Measurements from ENCODE around the gene BRF1. TPM values are rescaled to one million over a fixed set of nuclear protein-coding genes. Genes with fewer than 3 reads are reported as not detected.
A peak's percentile ranks its signal among the peaks of the same experiment; 100 is the strongest.

The BRF1 gene
- total and polyA plus RNA-seq, 2 donors: 14.7 to 29.8 TPM

DNA sequence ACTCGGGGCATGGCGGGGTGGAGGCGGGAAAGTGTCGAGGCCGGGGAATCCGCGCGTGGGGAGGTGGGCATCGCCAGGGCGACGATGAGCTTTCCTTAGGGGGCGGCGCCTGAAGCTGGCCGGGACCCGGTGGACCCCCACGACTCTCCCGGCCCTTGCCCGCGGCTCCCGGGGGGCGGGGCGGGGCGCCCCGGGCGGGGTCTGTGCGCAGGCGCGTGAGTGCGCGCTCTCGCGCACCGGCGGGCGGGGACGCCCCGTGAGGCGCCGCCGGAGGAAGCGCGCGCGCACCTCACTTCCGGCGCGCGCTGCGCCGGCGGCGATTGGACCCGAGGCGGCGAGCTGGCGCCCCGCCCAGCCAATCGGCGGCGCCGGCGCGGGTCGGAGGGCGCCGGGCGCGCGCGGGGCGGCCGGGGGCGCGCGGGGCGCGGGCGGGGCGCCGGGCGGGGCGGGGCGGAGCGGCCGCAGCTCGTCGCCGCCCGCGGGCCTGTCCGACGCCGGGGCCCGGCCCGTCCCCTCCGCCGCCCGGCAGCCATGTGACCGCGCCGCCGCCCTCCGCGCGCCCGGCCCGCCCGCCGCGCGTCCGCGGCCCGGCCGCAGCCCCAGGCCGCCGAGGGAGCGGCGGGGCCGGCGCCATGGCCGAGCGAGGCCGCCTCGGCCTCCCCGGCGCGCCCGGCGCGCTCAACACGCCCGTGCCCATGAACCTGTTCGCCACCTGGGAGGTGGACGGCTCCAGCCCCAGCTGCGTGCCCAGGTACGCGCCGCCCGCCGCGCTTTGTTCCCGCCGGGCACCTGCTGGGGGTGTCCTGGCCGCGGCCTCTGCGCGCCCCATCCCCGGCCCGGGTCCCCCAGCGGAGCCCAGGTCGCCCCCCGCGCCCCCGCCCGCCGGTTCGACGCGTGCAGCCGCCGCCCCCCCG, 13.7 kb upstream of the BRF1 start, which contains the start of gene PACS2:
Gene PACS2 (plus strand): TSS at position 462 of the 914 bp plus-strand sequence. CDS start 171 bp downstream, at position 633.
- Histone ChIP-seq H3K36me3 (ENCODE audit: control insufficient read depth in 2 of 2, insufficient read depth in 2 of 2, low read length in 1 of 2) (no peaks in the 10 kb centered on the region), H3K27me3 (ENCODE audit: control insufficient read depth in 2 of 2, insufficient read depth in 1 of 2, low read length in 1 of 2) (peaks cover 6 to 20% of the 10 kb centered on the region in 2 donors), H3K9me3 (ENCODE audit: control insufficient read depth in 2 of 2, insufficient read depth in 1 of 2, low read length in 1 of 2) (no peaks in the 10 kb centered on the region), H3K4me3 (ENCODE audit: low read length in 2 of 2) (peak within 1 kb of the TSS; percentile 46 to 91), H3K4me1 (ENCODE audit: control insufficient read depth in 2 of 2, insufficient read depth in 2 of 2, low read length in 2 of 2) (peaks cover 7 to 31% of the 10 kb centered on the region in 2 donors), H3K27ac (ENCODE audit: low read depth in 1 of 2, low read length in 1 of 2) (peak within 1 kb of the TSS; percentile 28 to 89)
- peak in 8 of 9 donors; percentile 66 to 92 (median 82) for DNase-seq (ENCODE audit: low read depth in 6 of 9, low spot score in 9 of 9)
- WGBS: under 1% methylated on average over 141 of the region's 163 CpGs

DNA sequence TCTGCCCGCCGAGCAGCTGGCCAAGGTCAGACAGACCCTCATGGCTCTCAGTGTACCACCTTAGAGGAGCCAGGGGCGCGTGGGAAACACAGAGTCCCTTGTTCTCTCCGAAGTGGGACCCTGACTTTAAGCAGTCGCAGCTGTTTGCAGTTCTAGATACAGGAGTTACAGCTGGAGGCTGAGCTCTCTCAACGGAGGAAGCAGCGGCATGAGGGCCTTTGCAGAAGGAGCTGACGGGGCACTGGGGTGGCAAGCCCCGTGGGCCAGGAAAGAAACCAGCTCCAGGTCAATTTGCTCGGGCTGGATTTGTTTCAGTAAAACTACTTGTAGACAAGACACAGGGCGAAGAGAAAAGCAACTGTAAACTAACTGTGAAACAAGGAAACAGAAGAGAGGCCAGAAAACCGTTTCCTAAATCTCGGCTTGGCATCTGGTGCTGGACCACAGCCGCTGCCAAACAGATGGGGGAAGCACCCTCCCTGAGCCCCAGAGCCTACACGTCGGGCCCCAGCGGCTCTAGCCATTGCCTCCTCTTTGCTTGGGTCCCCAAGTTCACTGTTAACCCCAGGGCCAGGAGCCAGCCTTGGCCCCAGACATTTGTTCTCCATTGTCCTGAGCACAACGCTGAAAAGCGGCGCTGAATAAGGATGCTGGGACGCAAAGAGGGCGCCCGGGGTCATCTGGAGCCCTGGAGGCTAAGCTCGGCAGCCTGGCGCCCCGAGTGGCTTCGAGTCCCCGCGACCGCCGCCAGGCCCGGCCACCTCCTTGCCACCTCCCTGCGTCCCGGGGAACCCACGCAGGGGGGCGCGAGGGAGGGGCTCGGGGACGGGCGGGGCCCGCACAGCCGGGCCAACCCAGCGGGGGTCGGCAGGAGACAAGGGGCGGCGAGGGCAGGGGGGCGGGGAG, 12.8 kb upstream of the BRF1 start:
- H3K27ac ChIP-seq (ENCODE audit: low read depth in 1 of 2, low read length in 1 of 2): peak overlapping the region; percentile 28 to 89
- H3K9me3 ChIP-seq (ENCODE audit: control insufficient read depth in 2 of 2, insufficient read depth in 1 of 2, low read length in 1 of 2): no peaks in the 10 kb centered on the region
- no peaks in the 10 kb centered on the region for H3K36me3 ChIP-seq (ENCODE audit: control insufficient read depth in 2 of 2, insufficient read depth in 2 of 2, low read length in 1 of 2)
- DNase-seq (ENCODE audit: low read depth in 6 of 9, low spot score in 9 of 9): peak in 3 of 9 donors; percentile 9 to 44 (median 24)
- peak overlapping the region; percentile 41 to 91 for H3K4me3 ChIP-seq (ENCODE audit: low read length in 2 of 2)
- H3K4me1 ChIP-seq (ENCODE audit: control insufficient read depth in 2 of 2, insufficient read depth in 2 of 2, low read length in 2 of 2): peaks cover 7 to 31% of the 10 kb centered on the region in 2 donors
- WGBS: 13% methylated on average over 48 of the region's 48 CpGs
- peaks cover 6 to 20% of the 10 kb centered on the region in 2 donors for H3K27me3 ChIP-seq (ENCODE audit: control insufficient read depth in 2 of 2, insufficient read depth in 1 of 2, low read length in 1 of 2)

DNA sequence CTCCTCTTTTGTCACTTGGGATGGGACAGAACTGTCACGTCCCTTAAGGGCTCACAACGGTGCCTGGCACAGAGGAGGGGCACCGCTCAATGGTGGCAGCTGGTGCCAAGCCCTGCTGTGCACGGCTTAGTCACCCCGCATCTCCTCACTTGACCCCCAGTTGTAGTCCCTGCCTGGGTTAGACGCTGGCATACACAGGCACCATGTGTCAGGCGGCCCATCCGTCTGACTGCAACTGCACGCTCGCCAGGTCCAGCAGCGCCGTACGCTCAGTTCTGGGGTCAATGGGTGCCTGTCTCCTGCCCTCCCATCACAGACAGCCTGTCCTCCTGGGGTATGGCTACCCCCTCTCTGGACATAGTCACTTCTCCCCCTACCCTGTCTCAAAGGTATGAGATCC, 12.2 kb upstream of the BRF1 start:
- Histone ChIP-seq H3K27me3 (ENCODE audit: control insufficient read depth in 2 of 2, insufficient read depth in 1 of 2, low read length in 1 of 2) (peaks cover 6 to 20% of the 10 kb centered on the region in 2 donors), H3K4me3 (ENCODE audit: low read length in 2 of 2) (no peak overlapping the region), H3K27ac (ENCODE audit: low read depth in 1 of 2, low read length in 1 of 2) (no peak overlapping the region), H3K36me3 (ENCODE audit: control insufficient read depth in 2 of 2, insufficient read depth in 2 of 2, low read length in 1 of 2) (no peaks in the 10 kb centered on the region), H3K9me3 (ENCODE audit: control insufficient read depth in 2 of 2, insufficient read depth in 1 of 2, low read length in 1 of 2) (no peaks in the 10 kb centered on the region), H3K4me1 (ENCODE audit: control insufficient read depth in 2 of 2, insufficient read depth in 2 of 2, low read length in 2 of 2) (peaks cover 7 to 31% of the 10 kb centered on the region in 2 donors)
- DNase-seq (ENCODE audit: low read depth in 6 of 9, low spot score in 9 of 9): no peak
- 98% methylated on average over 13 of the region's 13 CpGs for WGBS

DNA sequence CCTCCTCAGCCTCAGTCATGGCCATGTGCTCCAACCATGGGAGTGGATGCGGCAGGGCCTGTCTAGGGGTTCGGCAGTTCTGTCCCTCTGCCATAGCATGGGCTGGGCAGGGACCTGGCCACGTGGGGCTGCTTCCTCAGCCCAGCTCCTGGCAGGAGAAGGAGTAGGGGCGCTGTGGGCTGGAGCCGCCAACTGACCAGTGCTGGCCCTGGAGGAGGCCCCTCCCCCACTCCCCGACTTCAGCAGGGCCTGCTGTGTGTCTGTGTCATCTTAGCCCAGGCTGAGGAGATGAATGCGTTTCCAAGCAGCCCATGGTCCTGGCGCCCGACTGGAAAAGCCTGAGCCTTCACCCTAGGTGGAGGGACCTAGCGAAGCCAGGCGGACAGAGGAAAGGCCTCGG, 11.0 kb upstream of the BRF1 start:
- no peaks in the 10 kb centered on the region for H3K9me3 ChIP-seq (ENCODE audit: control insufficient read depth in 2 of 2, insufficient read depth in 1 of 2, low read length in 1 of 2)
- no peak for DNase-seq (ENCODE audit: low read depth in 6 of 9, low spot score in 9 of 9)
- peaks cover 7 to 26% of the 10 kb centered on the region in 2 donors for H3K4me1 ChIP-seq (ENCODE audit: control insufficient read depth in 2 of 2, insufficient read depth in 2 of 2, low read length in 2 of 2)
- H3K4me3 ChIP-seq (ENCODE audit: low read length in 2 of 2): no peak overlapping the region
- peaks cover 4 to 20% of the 10 kb centered on the region in 2 donors for H3K27me3 ChIP-seq (ENCODE audit: control insufficient read depth in 2 of 2, insufficient read depth in 1 of 2, low read length in 1 of 2)
- no peak overlapping the region for H3K27ac ChIP-seq (ENCODE audit: low read depth in 1 of 2, low read length in 1 of 2)
- WGBS: 97% methylated on average over 12 of the region's 12 CpGs
- no peaks in the 10 kb centered on the region for H3K36me3 ChIP-seq (ENCODE audit: control insufficient read depth in 2 of 2, insufficient read depth in 2 of 2, low read length in 1 of 2)

DNA sequence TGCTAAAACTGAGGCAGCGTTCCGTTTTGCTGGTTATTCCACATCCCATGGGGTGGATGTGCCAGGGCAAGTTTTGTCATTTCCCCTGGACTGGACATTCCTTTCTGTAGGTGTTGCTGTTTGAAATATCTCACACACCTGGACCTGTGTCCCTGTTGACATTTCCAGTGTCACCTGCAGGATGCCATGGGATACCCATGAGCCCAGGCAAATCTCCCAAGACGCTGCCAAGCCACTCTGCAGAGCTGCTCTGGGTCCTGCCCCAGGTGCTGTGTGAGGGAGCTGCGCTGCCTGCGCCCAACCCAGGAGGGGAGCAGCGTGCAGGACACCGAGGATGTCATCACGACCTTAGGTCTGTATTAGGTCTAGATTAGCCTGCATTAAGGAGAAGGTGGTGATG, 8.6 kb upstream of the BRF1 start:
- Histone ChIP-seq H3K9me3 (ENCODE audit: control insufficient read depth in 2 of 2, insufficient read depth in 1 of 2, low read length in 1 of 2) (no peaks in the 10 kb centered on the region), H3K4me1 (ENCODE audit: control insufficient read depth in 2 of 2, insufficient read depth in 2 of 2, low read length in 2 of 2) (peaks cover 0 to 25% of the 10 kb centered on the region in 2 donors), H3K4me3 (ENCODE audit: low read length in 2 of 2) (no peak overlapping the region), H3K36me3 (ENCODE audit: control insufficient read depth in 2 of 2, insufficient read depth in 2 of 2, low read length in 1 of 2) (no peaks in the 10 kb centered on the region), H3K27ac (ENCODE audit: low read depth in 1 of 2, low read length in 1 of 2) (no peak overlapping the region), H3K27me3 (ENCODE audit: control insufficient read depth in 2 of 2, insufficient read depth in 1 of 2, low read length in 1 of 2) (peaks cover 0 to 8% of the 10 kb centered on the region in 2 donors)
- WGBS: 96% methylated on average over 8 of the region's 8 CpGs
- no peak for DNase-seq (ENCODE audit: low read depth in 6 of 9, low spot score in 9 of 9)

DNA sequence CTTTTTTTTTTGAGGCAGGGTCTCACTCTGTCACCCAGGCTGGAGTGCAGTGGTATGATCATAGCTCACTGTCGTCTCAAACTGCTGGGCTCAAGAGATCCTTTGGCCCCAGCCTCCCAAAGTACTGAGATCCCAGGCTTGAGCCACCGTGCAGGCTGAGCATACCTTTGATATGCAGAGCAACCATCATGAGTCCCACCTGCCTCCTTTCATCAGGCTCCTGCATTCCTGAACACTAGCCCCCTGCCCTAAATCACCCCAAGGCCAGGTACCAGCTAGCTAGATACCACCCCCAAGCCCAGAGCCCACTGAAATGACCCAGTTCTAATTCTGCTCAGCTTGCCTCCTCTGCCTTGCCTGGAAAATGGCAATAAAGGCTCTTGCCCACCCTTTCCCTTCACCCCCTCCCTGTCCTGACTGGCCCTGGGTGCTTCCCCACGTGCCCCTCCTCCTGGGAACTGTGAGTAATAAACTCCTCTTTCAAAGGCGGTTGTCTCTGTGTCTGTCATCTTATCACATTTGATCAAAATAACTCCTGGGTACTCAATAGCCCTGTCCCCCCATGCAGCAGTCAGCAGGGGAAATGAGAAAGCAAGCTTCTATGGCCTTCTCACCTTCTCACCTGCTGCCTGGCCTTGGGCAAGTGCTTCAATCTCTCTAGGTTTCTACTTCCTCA, 6.4 kb upstream of the BRF1 start:
- H3K36me3 ChIP-seq (ENCODE audit: control insufficient read depth in 2 of 2, insufficient read depth in 2 of 2, low read length in 1 of 2): no peaks in the 10 kb centered on the region
- no peaks in the 10 kb centered on the region for H3K9me3 ChIP-seq (ENCODE audit: control insufficient read depth in 2 of 2, insufficient read depth in 1 of 2, low read length in 1 of 2)
- DNase-seq (ENCODE audit: low read depth in 6 of 9, low spot score in 9 of 9): no peak
- no peak overlapping the region for H3K4me3 ChIP-seq (ENCODE audit: low read length in 2 of 2)
- no peaks in the 10 kb centered on the region for H3K27me3 ChIP-seq (ENCODE audit: control insufficient read depth in 2 of 2, insufficient read depth in 1 of 2, low read length in 1 of 2)
- peaks cover 0 to 14% of the 10 kb centered on the region in 2 donors for H3K4me1 ChIP-seq (ENCODE audit: control insufficient read depth in 2 of 2, insufficient read depth in 2 of 2, low read length in 2 of 2)
- H3K27ac ChIP-seq (ENCODE audit: low read depth in 1 of 2, low read length in 1 of 2): no peak overlapping the region
- WGBS: 95% methylated on average over 4 of the region's 4 CpGs

DNA sequence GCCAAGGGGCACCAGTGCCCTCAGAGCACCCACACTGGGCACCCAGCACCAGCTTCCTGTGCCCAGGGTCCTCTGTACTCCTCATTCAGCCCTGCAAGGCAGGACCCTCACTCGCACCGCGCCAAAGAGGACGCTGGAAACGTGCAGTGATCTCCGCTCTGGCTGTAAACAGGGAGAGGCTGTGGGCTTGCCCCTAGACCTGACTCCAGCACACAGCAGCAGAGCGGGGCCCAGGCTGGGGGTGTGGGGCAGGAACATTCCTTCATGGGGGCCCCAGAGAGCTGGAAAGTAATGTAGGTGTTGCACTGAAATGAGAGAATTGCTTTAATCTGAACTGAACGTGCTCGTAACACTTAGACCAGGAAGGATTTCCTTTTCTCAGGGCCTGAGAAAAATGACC, 5.0 kb upstream of the BRF1 start:
- Histone ChIP-seq H3K9me3 (ENCODE audit: control insufficient read depth in 2 of 2, insufficient read depth in 1 of 2, low read length in 1 of 2) (no peaks in the 10 kb centered on the region), H3K27me3 (ENCODE audit: control insufficient read depth in 2 of 2, insufficient read depth in 1 of 2, low read length in 1 of 2) (no peaks in the 10 kb centered on the region), H3K4me1 (ENCODE audit: control insufficient read depth in 2 of 2, insufficient read depth in 2 of 2, low read length in 2 of 2) (peaks cover 4 to 21% of the 10 kb centered on the region in 2 donors), H3K27ac (ENCODE audit: low read depth in 1 of 2, low read length in 1 of 2) (no peak overlapping the region), H3K4me3 (ENCODE audit: low read length in 2 of 2) (no peak overlapping the region), H3K36me3 (ENCODE audit: control insufficient read depth in 2 of 2, insufficient read depth in 2 of 2, low read length in 1 of 2) (no peaks in the 10 kb centered on the region)
- no peak for DNase-seq (ENCODE audit: low read depth in 6 of 9, low spot score in 9 of 9)
- 94% methylated on average over 9 of the region's 9 CpGs for WGBS

DNA sequence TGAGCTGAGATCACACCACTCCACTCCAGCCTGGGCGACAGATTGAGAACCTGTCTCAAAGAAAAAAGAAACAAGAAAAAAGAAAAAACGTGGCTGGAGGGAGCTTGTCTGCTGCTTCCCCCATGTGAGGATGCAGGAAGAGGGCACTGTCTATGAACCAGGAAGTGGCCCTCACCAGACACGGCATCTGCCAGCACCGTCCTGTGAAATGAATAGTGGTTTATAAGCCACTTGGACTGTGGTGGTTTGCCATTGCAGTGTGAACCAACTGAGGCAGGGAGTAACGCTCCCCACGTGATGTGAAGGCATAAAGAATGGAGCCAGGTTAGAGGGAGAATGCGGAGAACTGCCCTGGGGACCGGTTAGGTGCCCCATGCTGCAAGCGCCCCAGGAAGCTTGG, 4.5 kb upstream of the BRF1 start:
- peak in 1 of 9 donors; percentile 28 for DNase-seq (ENCODE audit: low read depth in 6 of 9, low spot score in 9 of 9)
- Histone ChIP-seq H3K36me3 (ENCODE audit: control insufficient read depth in 2 of 2, insufficient read depth in 2 of 2, low read length in 1 of 2) (no peaks in the 10 kb centered on the region), H3K9me3 (ENCODE audit: control insufficient read depth in 2 of 2, insufficient read depth in 1 of 2, low read length in 1 of 2) (no peaks in the 10 kb centered on the region), H3K27ac (ENCODE audit: low read depth in 1 of 2, low read length in 1 of 2) (no peak overlapping the region), H3K27me3 (ENCODE audit: control insufficient read depth in 2 of 2, insufficient read depth in 1 of 2, low read length in 1 of 2) (no peaks in the 10 kb centered on the region), H3K4me1 (ENCODE audit: control insufficient read depth in 2 of 2, insufficient read depth in 2 of 2, low read length in 2 of 2) (peaks cover 4 to 21% of the 10 kb centered on the region in 2 donors), H3K4me3 (ENCODE audit: low read length in 2 of 2) (no peak overlapping the region)
- WGBS: 66% methylated on average over 9 of the region's 9 CpGs

Measured in thymus (tissue), 11 donors.